Lung (tissue), 12 donors: Measurements from ENCODE around the gene GFI1B. TPM values are rescaled to one million over a fixed set of nuclear protein-coding genes. Genes with fewer than 3 reads are reported as not detected.

Experiments
- ATAC-seq: fragments of 200-7000 bp; cut with Tn5 transposase; one replicate; pipeline ENCODE4 v1.9.1; 2020; ENCODE audit warnings: moderate number of reproducible peaks; ENCODE audit not compliant: insufficient read depth, low FRiP score
- DNase-seq, 3 donors: peaks; one replicate each; pipeline ENCODE4 v3.0.0-alpha.2; 2013 to 2017
- H3K27ac ChIP-seq, 2 donors: one replicate each; pipeline ENCODE4 v1.5.1; 2013; ENCODE audit warnings: mild to moderate bottlenecking in 2 of 2, moderate library complexity in 2 of 2, control low read depth in 1 of 2, inconsistent platforms in 1 of 2, low read depth in 1 of 2, low read length in 1 of 2
- H3K27me3 ChIP-seq, 3 donors: one replicate each; pipeline ENCODE4 v1.5.1; 2013; ENCODE audit warnings: low read length in 2 of 3; ENCODE audit not compliant: control insufficient read depth in 3 of 3, insufficient read depth in 3 of 3
- H3K36me3 ChIP-seq, 4 donors: one replicate each; pipeline ENCODE4 v1.5.1; 2013; ENCODE audit warnings: low read length in 4 of 4, mild to moderate bottlenecking in 1 of 4, moderate library complexity in 1 of 4; ENCODE audit not compliant: control insufficient read depth in 4 of 4, insufficient read depth in 4 of 4
- H3K4me1 ChIP-seq, 5 donors: one replicate each; pipeline ENCODE4 v1.5.1; 2013; ENCODE audit warnings: low read length in 5 of 5, mild to moderate bottlenecking in 2 of 5, moderate library complexity in 1 of 5; ENCODE audit not compliant: control insufficient read depth in 5 of 5, insufficient read depth in 5 of 5
- H3K4me3 ChIP-seq: one replicate; pipeline ENCODE4 v1.5.1; 2013; ENCODE audit warnings: mild to moderate bottlenecking, control low read depth, moderate library complexity
- H3K9ac ChIP-seq, 2 donors: one replicate each; pipeline ENCODE4 v1.5.1; 2013; ENCODE audit warnings: low read length in 2 of 2, control low read depth in 1 of 2; ENCODE audit not compliant: insufficient read depth in 1 of 2
- H3K9me3 ChIP-seq, 4 donors: one replicate each; pipeline ENCODE4 v1.5.1; 2013; ENCODE audit warnings: low read length in 3 of 4, mild to moderate bottlenecking in 1 of 4, moderate library complexity in 1 of 4; ENCODE audit not compliant: control insufficient read depth in 4 of 4, insufficient read depth in 3 of 4
- WGBS, 2 donors: extraction: QIAGEN DNeasy Blood & Tissue Kit; methylation state at CpG; one replicate each; pipeline ENCODE4 v1.1.7; 2013; 5-methylcytosine and 5-hydroxymethylcytosine counted together
- polyA plus RNA-seq, 2 donors: library from polyadenylated mRNA; stranded (reverse); fragments of 200-250 nt; gene quantifications; one replicate each; pipeline ENCODE4 v1.2.1, GENCODE V29; 2013
- total RNA-seq, 2 donors: library from RNA; depleted of rRNA in 1 of 2; stranded (reverse); fragments of >200 nt in 1 of 2; gene quantifications; one replicate each; pipeline ENCODE4 v1.2.1, GENCODE V29; 2014 to 2021
- TF ChIP-seq, protein P1 (sequence below): IDR thresholded peaks from 2 replicates; pipeline ENCODE4 v1.5.1; 2012; ENCODE audit warnings: mild to moderate bottlenecking; ENCODE audit errors: control extremely low read depth, extremely low read depth
- donor health status: control.
- donor health status: control.
- donor health status: Bipolar disorder and iron deficiency.
- donor health status: healthy.
- donor health status: DM: yes; HTN: yes; CAD: no.

Gene GFI1B
- total and polyA plus RNA-seq, 4 donors: 0.25 to 1.4 (median 0.76) TPM

DNA sequence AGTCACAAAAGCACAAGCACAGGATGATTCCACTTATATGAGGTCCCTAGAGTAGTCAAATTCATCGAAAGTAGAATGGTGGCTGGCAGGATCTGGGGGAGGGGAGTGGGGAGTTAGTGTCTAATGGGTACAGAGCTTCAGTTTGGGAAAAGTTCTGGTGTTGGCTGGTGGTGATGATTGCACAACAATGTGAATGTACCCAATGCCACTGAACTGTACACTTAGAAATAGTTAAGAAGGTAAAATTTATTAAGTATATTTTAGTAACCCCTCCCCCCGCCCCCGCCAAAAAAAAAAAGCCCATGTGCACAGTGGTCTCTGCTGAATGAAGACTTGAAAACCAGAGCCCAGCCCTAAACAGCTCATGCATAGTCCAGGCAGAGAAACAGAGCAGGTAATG lies 27.5 kb downstream of the GFI1B start:
- H3K4me3 ChIP-seq: no peak overlapping the region

DNA sequence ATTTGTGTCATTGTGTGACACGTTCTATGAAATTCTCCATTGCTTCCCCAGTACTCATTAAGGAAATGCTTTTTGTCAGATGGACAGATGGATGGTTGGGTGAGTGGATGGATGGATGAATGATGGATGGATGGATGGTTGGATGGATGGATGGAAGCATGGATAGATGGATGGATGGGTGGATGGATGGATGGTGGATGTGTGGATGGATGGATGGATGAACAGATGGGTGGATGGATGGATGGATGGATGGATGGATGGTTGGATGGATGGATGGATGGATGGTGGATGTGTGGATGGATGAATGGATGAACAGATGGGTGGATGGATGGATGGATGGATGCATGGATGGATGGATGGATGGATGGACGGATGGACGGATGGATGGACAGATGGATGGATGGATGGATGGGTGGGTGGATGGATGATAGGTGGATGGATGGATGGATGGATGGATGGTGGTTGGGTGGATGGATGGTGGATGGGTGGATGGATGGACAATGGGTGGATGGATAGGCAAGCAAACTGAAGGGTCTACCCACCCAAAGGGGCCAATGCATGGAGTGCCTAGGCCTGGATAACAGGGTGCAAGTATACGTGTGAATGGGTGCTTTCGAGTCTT lies 28.3 kb downstream of the GFI1B start:
- peaks cover 0 to 13% (median 0%) of the 10 kb centered on the region in 5 donors for H3K4me1 ChIP-seq
- DNase-seq: no peak
- peaks cover 0 to 4% (median 0%) of the 10 kb centered on the region in 4 donors for H3K9me3 ChIP-seq
- H3K36me3 ChIP-seq: no peaks in the 10 kb centered on the region
- no peak overlapping the region for H3K4me3 ChIP-seq
- ATAC-seq: no peak
- peaks cover 0 to 3% (median 0%) of the 10 kb centered on the region in 3 donors for H3K27me3 ChIP-seq
- TF ChIP-seq, protein P1, sequence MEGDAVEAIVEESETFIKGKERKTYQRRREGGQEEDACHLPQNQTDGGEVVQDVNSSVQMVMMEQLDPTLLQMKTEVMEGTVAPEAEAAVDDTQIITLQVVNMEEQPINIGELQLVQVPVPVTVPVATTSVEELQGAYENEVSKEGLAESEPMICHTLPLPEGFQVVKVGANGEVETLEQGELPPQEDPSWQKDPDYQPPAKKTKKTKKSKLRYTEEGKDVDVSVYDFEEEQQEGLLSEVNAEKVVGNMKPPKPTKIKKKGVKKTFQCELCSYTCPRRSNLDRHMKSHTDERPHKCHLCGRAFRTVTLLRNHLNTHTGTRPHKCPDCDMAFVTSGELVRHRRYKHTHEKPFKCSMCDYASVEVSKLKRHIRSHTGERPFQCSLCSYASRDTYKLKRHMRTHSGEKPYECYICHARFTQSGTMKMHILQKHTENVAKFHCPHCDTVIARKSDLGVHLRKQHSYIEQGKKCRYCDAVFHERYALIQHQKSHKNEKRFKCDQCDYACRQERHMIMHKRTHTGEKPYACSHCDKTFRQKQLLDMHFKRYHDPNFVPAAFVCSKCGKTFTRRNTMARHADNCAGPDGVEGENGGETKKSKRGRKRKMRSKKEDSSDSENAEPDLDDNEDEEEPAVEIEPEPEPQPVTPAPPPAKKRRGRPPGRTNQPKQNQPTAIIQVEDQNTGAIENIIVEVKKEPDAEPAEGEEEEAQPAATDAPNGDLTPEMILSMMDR: no peak
- 83 to 94% methylated on average over 5 of the region's 5 CpGs for WGBS, 2 donors
- no peak overlapping the region for H3K27ac ChIP-seq
- no peak overlapping the region for H3K9ac ChIP-seq

More for the DNA sequence above, 27.5 kb downstream of the GFI1B start:
- H3K27ac ChIP-seq: no peak overlapping the region
- WGBS, 2 donors: 76 to 98% methylated on average over 3 of the region's 3 CpGs
- DNase-seq (no peak), ATAC-seq (no peak)
- peaks cover 0 to 3% (median 0%) of the 10 kb centered on the region in 3 donors for H3K27me3 ChIP-seq
- H3K9ac ChIP-seq: no peak overlapping the region
- peaks cover 0 to 2% (median 0%) of the 10 kb centered on the region in 4 donors for H3K9me3 ChIP-seq
- no peaks in the 10 kb centered on the region for H3K36me3 ChIP-seq
- H3K4me1 ChIP-seq: peaks cover 0 to 13% (median 0%) of the 10 kb centered on the region in 5 donors
- TF ChIP-seq, protein P1: no peak

DNA sequence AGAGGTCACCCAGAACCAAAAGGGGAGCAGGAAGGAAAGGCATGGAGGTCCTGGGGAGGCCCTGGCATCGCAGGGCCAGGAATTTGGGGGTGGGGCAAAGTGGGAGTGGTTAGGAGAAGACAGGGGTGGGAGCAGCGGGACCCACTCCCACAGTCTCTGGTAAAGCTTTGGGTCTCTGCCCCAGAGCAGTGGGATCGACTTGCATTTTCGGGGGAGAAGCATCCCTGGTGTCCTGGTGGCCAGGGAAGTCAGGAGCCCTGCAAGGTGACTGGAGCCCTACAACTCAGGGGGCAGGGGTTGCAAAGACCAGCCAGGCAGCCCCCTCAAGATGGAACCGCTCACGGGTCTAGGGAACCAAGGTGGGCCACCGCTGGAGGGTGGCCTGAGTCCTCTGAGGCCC lies 29.9 kb downstream of the GFI1B start:
- no peak overlapping the region for H3K27ac ChIP-seq
- H3K27me3 ChIP-seq: peaks cover 0 to 3% (median 0%) of the 10 kb centered on the region in 3 donors
- 75 to 80% methylated on average over 7 of the region's 7 CpGs for WGBS, 2 donors
- H3K9me3 ChIP-seq: peaks cover 0 to 4% (median 0%) of the 10 kb centered on the region in 4 donors
- DNase-seq (no peak), ATAC-seq (no peak)
- no peaks in the 10 kb centered on the region for H3K36me3 ChIP-seq
- TF ChIP-seq, protein P1: no peak
- H3K9ac ChIP-seq: no peak overlapping the region
- peaks cover 0 to 11% (median 0%) of the 10 kb centered on the region in 5 donors for H3K4me1 ChIP-seq
- H3K4me3 ChIP-seq: no peak overlapping the region
